ENCODE measurements around the gene SMAD5.

The SMAD5 gene

GRCh38 chr5:136104306-136104965, 28.2 kb upstream of the SMAD5 start:
- no peak for DNase-seq (ENCODE audit: low read depth)
- no peak for TF ChIP-seq CTCF (conservative IDR thresholded peaks at IDR 0.05; ENCODE audit: control insufficient read depth, insufficient read depth, low read depth, low read length)
- no peak overlapping the region for H3K4me3 ChIP-seq (ENCODE audit: control insufficient read depth, low read depth, low read length)

DNA sequence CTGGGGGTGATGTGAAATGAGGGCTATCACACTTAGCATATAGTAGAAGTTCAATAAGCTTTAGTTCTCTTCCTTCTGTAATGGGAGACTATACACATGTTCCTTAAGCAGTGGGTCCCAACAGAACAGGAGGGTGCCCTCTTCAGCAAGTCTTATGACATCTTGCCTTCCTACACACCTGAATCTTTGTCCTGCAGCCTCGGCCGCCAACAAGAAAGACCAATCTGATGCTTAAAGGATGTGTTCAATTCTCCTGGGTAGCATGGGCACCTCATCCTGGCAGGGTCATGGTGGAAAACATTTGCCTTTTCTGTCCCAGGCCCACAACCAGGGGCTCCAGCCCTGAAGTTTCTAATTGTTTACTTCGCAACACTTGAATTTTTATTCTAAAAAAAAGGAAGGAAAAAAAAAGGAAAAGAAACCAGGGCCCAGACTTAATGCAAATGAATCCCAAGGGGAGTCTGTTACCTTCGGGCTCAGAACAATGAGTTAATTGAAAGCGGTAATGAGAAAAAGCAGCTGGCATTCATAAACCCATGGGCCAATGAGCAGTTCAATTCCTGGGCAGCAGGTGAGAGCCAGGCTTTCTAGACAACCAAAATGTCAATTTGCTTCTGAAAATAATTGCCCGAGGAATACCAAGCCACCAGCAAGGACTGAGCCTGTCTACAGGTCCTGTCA, 26.2 kb upstream of the SMAD5 start:
- DNase-seq (ENCODE audit: low read depth), result no peak
- no peak overlapping the region for H3K4me3 ChIP-seq (ENCODE audit: control insufficient read depth, low read depth, low read length)
- TF ChIP-seq CTCF (conservative IDR thresholded peaks at IDR 0.05; ENCODE audit: control insufficient read depth, insufficient read depth, low read depth, low read length), result no peak

DNA sequence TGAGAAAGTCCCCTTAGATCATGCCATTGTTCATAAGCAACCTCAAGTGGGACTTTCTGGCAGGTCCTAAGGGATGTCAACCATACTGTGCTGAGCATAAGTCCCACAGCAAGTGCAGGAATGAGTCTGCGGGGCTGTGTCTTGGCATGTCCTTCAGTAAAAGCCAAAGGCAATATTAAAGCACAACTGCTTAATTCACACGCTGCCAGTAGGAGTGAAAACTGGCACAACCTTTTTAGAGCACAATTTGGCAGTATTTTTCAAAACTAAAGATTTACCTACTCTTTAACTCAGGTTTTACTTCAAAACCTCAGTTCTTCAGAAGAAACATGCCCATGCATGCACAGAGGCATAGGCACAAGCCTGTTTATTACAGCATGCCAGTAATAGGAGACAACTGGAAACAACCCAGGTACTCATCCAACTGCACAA, 24.4 kb upstream of the SMAD5 start:
- no peak for TF ChIP-seq CTCF (conservative IDR thresholded peaks at IDR 0.05; ENCODE audit: control insufficient read depth, insufficient read depth, low read depth, low read length)
- no peak overlapping the region for H3K4me3 ChIP-seq (ENCODE audit: control insufficient read depth, low read depth, low read length)
- no peak for DNase-seq (ENCODE audit: low read depth)

DNA sequence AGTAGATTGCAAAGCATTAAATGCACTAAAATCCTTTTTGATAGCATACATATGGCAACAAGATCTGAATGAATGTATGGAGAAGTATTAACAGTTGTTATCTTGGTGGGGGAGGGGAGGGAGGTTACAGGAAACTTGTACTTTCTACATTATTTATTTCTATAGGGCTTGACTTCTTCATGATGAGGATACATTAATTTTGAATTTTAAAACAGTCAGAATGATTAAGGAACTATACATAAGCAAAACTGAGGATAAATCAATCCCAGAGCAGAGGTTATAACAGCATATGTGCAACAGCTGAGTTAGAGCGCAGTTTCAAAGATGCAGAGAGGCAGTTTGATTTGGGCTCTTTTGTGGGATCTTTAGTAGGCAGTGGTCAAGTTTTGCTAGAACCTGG, 23.9 kb upstream of the SMAD5 start:
- TF ChIP-seq CTCF (conservative IDR thresholded peaks at IDR 0.05; ENCODE audit: control insufficient read depth, insufficient read depth, low read depth, low read length), result no peak
- no peak overlapping the region for H3K4me3 ChIP-seq (ENCODE audit: control insufficient read depth, low read depth, low read length)
- no peak for DNase-seq (ENCODE audit: low read depth)

- DNase-seq (ENCODE audit: low read depth), result no peak
- no peak for TF ChIP-seq CTCF (conservative IDR thresholded peaks at IDR 0.05; ENCODE audit: control insufficient read depth, insufficient read depth, low read depth, low read length)
These were observed 23.1 kb upstream of the SMAD5 start for GRCh38 chr5:136109453-136110135.

DNA sequence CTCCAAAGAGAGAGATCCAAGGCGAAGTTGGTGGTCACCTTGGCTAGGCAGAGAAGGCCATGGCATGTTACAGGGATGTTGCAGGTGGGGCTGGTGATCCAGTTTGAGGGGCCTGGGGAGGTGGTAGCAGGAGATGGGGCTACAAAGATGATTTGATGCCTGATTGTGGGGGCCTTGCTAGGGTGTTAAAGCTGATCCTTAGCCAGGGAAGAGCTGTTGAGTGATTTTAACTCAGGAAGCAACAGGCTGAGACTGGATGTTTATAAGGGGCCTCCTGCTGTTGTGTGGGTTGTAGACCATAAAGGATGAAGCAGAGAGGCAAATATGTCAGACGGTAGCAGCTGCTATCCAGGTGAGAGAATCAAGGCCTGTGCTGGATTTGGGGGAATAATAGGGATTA, 19.0 kb upstream of the SMAD5 start:
- TF ChIP-seq CTCF (conservative IDR thresholded peaks at IDR 0.05; ENCODE audit: control insufficient read depth, insufficient read depth, low read depth, low read length), result no peak
- DNase-seq (ENCODE audit: low read depth), result no peak
- H3K4me3 ChIP-seq (ENCODE audit: control insufficient read depth, low read depth, low read length), result no peak overlapping the region

More at GRCh38 chr5:136109453-136110135, 23.1 kb upstream of the SMAD5 start:
- H3K4me3 ChIP-seq (ENCODE audit: control insufficient read depth, low read depth, low read length), result no peak overlapping the region
